Activated CD4-positive, alpha-beta T cell treated with anti-CD3 and anti-CD28 coated beads for 36 hours (primary cell): ENCODE results near the gene DAGLA. TPM values are rescaled to one million over a fixed set of nuclear protein-coding genes. Genes with fewer than 3 reads are reported as not detected.

ENCODE experiments used
- ATAC-seq: fragments of 200-7000 bp; cut with Tn5 transposase; one replicate; pipeline ENCODE4 v1.10.0; 2021; ENCODE audit warnings: mild to moderate bottlenecking, moderate library complexity
- CTCF ChIA-PET: fragments of 350-600 bp; sonication (Branson Sonifier 250); formaldehyde crosslinking; loops from one replicate; lab custom pipeline; 2021; ENCODE audit warnings: antibody characterized with exemption; lab: Charles Lee
- POLR2A ChIA-PET: fragments of 350-600 bp; sonication (Branson Sonifier 250); formaldehyde crosslinking; loops from one replicate; lab custom pipeline; 2021; ENCODE audit warnings: antibody characterized with exemption, inconsistent platforms; lab: Charles Lee
- DNase-seq: peaks from one replicate; pipeline ENCODE4 v3.0.0-alpha.2; 2020
- H3K27ac Mint-ChIP-seq: one replicate; pipeline ENCODE4 v1.8.0; 2021; ENCODE audit warnings: mixed read lengths
- H3K27me3 Mint-ChIP-seq: one replicate; pipeline ENCODE4 v1.8.0; 2021; ENCODE audit warnings: mixed read lengths
- H3K36me3 Mint-ChIP-seq: one replicate; pipeline ENCODE4 v1.8.0; 2021; ENCODE audit warnings: low read depth, mixed read lengths
- H3K4me1 Mint-ChIP-seq: one replicate; pipeline ENCODE4 v1.8.0; 2021; ENCODE audit warnings: mixed read lengths
- H3K4me3 Mint-ChIP-seq: one replicate; pipeline ENCODE4 v1.8.0; 2021; ENCODE audit warnings: mild to moderate bottlenecking, moderate library complexity, mixed read lengths
- H3K9me3 Mint-ChIP-seq: one replicate; pipeline ENCODE4 v1.8.0; 2021; ENCODE audit warnings: low read depth, mixed read lengths
- intact Hi-C, 2 experiments: fragments of 100-400 bp; cut with DNase I in 1 of 2; cut with micrococcal nuclease in 1 of 2; formaldehyde crosslinking; loops; one replicate each; pipeline versions ENCODE4 v1.14.2 to v1.15.1; 2022 to 2024; cut with DNase I, micrococcal nuclease
- total RNA-seq, 2 experiments: library from RNA; stranded (reverse); gene quantifications; one replicate each; pipeline ENCODE4 v1.2.3, GENCODE V29; 2021

Gene DAGLA
- total RNA-seq, 2 experiments from 2014 or later: 0.09 to 0.14 TPM

DNA sequence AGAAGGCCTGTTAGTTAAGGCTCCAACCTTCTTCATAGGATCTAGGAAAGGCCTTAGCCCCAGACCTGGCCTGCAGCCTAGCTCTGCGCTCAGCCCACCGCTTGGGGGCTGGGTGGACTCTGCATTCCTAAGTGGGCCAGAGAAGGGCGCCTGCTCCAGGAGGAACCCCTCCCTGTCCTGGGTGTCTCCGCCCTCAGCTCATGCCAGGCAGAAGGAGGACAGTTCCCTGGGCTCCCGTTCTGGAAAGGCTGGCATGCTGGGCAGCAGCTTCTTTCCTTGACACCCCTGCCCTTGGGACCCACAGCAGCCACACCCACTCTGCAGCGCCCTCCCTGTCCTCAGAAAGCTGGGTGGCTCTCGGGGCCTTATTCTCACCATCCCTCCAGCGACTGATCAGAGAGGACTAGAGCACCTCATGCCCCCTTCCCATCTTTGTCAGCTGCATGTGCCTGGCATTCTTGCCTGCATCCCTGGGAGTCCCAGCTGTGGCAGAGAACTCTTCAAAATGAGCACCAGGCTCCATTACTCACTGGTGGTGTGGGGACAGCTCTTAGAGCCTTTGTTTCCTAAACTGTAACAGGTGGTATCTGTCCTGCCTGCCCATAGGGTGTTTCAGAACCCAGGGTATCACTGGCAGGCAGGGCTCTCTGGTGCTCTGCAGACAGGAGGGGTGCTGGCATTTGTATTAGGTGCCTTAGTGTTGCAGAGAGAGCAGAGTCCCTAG lies 51.9 kb downstream of the DAGLA start:
- DNase-seq: no peak
- H3K9me3 Mint-ChIP-seq: no peaks in the 10 kb centered on the region
- no peak overlapping the region for H3K4me3 Mint-ChIP-seq
- ChIA-PET CTCF (interaction anchor here (0.7 to 2.2 kb wide), 5 partner anchors 14 to 254 kb away, joined by 4 to 24 read pairs (median 4); no protein-coding TSS in a partner anchor), POLR2A (interaction anchor here (0.7 to 1.1 kb wide), 2 partner anchors 9 to 94 kb away, joined by 3 read pairs; no protein-coding TSS in a partner anchor)
- ATAC-seq: no peak
- peaks cover 2% of the 10 kb centered on the region for H3K4me1 Mint-ChIP-seq
- no peaks in the 10 kb centered on the region for H3K27me3 Mint-ChIP-seq
- H3K36me3 Mint-ChIP-seq: no peaks in the 10 kb centered on the region
- intact Hi-C loops: loop anchor here in 1 of 2 experiments (5.0 kb wide), 1 partner anchor 35 kb away; no protein-coding TSS in a partner anchor
- H3K27ac Mint-ChIP-seq: no peak overlapping the region

DNA sequence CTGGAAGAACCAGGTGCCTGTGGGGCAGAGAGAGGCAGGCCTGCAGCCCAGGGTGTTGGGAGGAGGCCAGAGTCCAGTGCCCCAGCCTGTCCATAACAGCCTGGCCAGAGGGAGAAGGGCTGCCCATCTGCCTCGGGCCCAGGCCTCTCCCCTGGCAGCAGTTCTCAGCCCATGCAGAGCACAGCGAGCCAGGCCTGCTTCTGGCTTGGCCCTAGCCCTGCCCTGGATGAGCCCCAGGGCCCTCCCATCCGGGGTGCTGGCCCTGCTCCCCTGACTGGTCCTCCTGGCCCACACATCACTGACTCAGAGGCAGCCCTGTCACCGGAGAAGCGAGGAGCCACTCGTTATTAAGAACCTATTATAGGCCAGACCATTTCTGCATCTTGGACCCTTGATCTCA lies 52.5 kb downstream of the DAGLA start:
- peaks cover 2% of the 10 kb centered on the region for H3K4me1 Mint-ChIP-seq
- H3K36me3 Mint-ChIP-seq: no peaks in the 10 kb centered on the region
- no peaks in the 10 kb centered on the region for H3K9me3 Mint-ChIP-seq
- no peak overlapping the region for H3K4me3 Mint-ChIP-seq
- no peak overlapping the region for H3K27ac Mint-ChIP-seq
- intact Hi-C loops: loop anchor here (1.0 to 5.0 kb wide), 4 partner anchors 35 to 94 kb away; partner anchors contain the start of gene DAGLA (in 2 of the 2)
- CTCF ChIA-PET: interaction anchor here (0.7 to 2.3 kb wide), 26 partner anchors 9 to 1942 kb away, joined by 3 to 32 read pairs (median 4); partner anchors contain the start of gene FEN1
- H3K27me3 Mint-ChIP-seq: no peaks in the 10 kb centered on the region
- ATAC-seq: no peak
- no peak for DNase-seq
- POLR2A ChIA-PET: interaction anchor here (1.1 kb wide), 1 partner anchor 94 kb away, joined by 3 read pairs; no protein-coding TSS in a partner anchor

DNA sequence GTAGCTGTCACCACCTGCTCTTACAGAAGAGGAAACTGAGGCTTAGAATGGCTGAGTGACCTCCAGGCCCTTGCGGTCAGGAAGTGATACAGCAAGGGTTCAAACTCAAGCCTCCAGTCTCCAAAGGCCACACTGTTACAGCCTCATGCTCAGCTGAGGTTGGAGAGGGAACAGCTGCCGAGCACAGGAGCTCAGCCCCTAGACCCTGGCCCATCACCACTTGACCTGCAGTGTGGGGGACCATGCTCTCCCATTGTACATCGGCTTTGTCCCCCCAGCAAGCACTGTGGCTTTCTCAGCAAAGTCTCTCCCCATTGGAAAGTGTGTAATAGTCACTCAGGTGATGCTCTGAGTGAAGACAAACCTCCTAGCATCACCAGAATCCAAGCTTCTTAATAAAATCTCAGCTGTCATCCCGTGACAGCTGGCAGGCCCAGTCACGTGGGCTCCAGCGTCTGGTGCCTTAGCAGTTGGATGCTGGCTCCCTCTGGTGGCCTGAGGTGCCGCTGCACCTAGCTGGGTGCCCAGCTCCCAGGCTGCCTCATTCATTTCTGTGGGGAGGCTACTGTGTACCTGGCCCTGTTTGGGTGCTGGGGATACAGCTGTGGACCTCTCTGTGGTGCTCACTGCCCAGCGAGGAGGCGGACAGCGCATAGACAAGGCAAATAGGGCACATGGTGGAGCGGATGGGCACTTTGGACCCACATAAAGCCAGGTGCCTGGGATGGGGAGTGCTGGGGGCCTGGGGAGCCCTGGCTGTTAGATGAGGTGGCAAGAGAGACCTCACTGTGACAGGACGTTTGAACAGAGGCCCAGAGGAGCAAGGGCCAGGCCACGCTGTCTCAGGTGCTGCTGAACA lies 53.2 kb downstream of the DAGLA start:
- no peaks in the 10 kb centered on the region for H3K27me3 Mint-ChIP-seq
- DNase-seq (peak; percentile 92), ATAC-seq (peak; percentile 95)
- H3K27ac Mint-ChIP-seq: no peak overlapping the region
- peaks cover 2% of the 10 kb centered on the region for H3K4me1 Mint-ChIP-seq
- ChIA-PET POLR2A (interaction anchor here (1.1 kb wide), 1 partner anchor 95 kb away, joined by 3 read pairs; no protein-coding TSS in a partner anchor), CTCF (interaction anchor here (0.6 to 2.3 kb wide), 33 partner anchors 10 to 1943 kb away, joined by 3 to 32 read pairs (median 4); partner anchors contain the start of gene FEN1)
- H3K4me3 Mint-ChIP-seq: no peak overlapping the region
- intact Hi-C loops: loop anchor here (1.0 to 5.0 kb wide), 4 partner anchors 36 to 95 kb away; partner anchors contain the start of gene DAGLA (in 2 of the 2)
- H3K9me3 Mint-ChIP-seq: no peaks in the 10 kb centered on the region
- H3K36me3 Mint-ChIP-seq: no peaks in the 10 kb centered on the region

DNA sequence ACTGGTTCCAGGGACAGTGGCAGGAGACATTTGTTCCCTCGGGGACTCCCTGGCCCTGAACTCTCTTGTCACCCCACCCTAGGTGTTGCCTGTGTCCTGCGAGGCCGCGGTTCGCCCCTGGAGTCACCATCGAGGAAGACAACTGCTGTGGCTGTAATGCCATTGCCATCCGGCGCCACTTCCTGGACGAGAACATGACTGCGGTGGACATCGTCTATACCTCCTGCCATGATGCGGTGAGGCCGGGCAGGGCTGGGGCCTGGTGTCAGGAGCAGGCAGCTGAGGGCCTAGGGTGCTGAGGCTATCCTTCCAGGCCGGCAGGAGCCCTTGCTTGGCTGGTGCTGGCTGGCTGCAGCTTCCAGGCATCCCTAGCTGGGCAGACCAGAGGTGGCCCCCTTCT lies 54.6 kb downstream of the DAGLA start:
- CTCF ChIA-PET: interaction anchor here (1.7 to 2.3 kb wide), 4 partner anchors 11 to 56 kb away, joined by 4 to 32 read pairs (median 21); no protein-coding TSS in a partner anchor
- DNase-seq (no peak), ATAC-seq (no peak)
- H3K9me3 Mint-ChIP-seq: no peaks in the 10 kb centered on the region
- intact Hi-C loops: loop anchor here in 1 of 2 experiments (5.0 kb wide), 1 partner anchor 37 kb away; no protein-coding TSS in a partner anchor
- H3K4me3 Mint-ChIP-seq: no peak overlapping the region
- H3K27me3 Mint-ChIP-seq: no peaks in the 10 kb centered on the region
- H3K27ac Mint-ChIP-seq: no peak overlapping the region
- H3K4me1 Mint-ChIP-seq: peaks cover 2% of the 10 kb centered on the region
- POLR2A ChIA-PET: no interaction called here
- no peaks in the 10 kb centered on the region for H3K36me3 Mint-ChIP-seq

DNA sequence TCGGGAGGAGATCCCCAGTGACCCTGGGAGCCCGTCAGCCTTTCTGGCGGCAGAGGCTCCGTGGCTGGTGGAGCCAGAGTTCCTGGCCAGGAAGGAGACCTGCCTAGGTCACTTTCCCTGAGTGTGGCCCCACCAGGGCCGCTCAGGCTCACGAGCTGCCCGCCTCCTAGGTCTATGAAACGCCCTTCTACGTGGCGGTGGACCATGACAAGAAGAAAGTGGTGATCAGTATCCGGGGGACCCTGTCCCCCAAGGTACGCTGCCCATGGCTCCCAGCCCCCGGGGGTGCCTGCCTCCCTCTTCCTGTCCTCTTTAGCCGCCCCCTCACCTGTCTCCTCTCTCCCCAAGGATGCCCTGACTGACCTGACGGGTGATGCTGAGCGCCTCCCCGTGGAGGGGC lies 55.2 kb downstream of the DAGLA start:
- intact Hi-C loops: no loop called here
- no peak for ATAC-seq

DNA sequence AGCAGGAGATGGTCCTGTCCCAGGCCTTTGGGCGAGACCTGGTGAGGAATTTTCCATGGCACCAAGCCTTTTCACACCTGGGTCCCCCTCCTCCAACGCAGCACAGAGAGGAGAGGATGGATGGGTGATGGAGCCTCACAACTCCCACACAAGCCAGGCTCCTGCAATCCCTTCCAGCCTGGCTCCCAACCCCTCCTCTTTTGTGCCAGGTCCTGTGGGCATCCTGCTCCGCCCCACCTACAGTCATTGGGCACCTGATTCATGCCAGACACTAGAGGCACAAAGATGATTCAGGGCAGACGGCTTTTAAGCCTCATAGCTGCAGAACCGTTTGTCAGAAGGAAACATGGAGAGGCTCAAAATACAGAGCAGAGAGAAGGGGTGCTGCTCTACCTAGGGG lies 56.1 kb downstream of the DAGLA start:
- intact Hi-C loops: no loop called here
- Mint-ChIP-seq H3K36me3 (no peaks in the 10 kb centered on the region), H3K27ac (no peak overlapping the region), H3K4me1 (peaks cover 2% of the 10 kb centered on the region), H3K4me3 (no peak overlapping the region), H3K9me3 (no peaks in the 10 kb centered on the region), H3K27me3 (no peaks in the 10 kb centered on the region)
- DNase-seq: no peak
- ChIA-PET CTCF (no interaction called here), POLR2A (no interaction called here)
- no peak for ATAC-seq

More for the DNA sequence above, 55.2 kb downstream of the DAGLA start:
- Mint-ChIP-seq H3K4me1 (peaks cover 2% of the 10 kb centered on the region), H3K4me3 (no peak overlapping the region), H3K27me3 (no peaks in the 10 kb centered on the region), H3K9me3 (no peaks in the 10 kb centered on the region), H3K36me3 (no peaks in the 10 kb centered on the region), H3K27ac (no peak overlapping the region)
- CTCF ChIA-PET: no interaction called here
- POLR2A ChIA-PET: no interaction called here
- DNase-seq: no peak

DNA sequence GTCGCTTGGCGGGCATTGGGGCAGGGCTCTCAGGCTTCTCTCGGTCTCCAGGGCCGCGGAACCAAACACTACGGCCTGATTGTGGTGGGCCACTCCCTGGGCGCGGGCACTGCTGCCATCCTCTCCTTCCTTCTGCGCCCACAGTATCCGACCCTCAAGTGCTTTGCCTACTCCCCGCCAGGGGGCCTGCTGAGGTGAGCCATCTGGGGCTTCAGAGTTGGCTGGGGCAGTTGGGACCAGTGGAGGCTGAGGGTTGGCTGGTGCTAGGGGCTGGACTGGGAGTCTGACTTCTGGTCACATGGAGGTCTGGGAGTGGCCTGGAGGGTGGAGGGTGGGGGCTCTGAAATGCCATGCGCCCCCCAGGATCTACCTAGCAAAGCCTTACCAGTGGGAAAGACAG lies 56.9 kb downstream of the DAGLA start:
- intact Hi-C loops: no loop called here
- peaks cover 2% of the 10 kb centered on the region for H3K4me1 Mint-ChIP-seq
- POLR2A ChIA-PET: no interaction called here
- H3K36me3 Mint-ChIP-seq: no peaks in the 10 kb centered on the region
- DNase-seq (no peak), ATAC-seq (no peak)
- no peaks in the 10 kb centered on the region for H3K27me3 Mint-ChIP-seq
- H3K4me3 Mint-ChIP-seq: no peak overlapping the region
- CTCF ChIA-PET: interaction anchor here (0.7 kb wide), 1 partner anchor 38 kb away, joined by 3 read pairs; no protein-coding TSS in a partner anchor
- no peaks in the 10 kb centered on the region for H3K9me3 Mint-ChIP-seq
- no peak overlapping the region for H3K27ac Mint-ChIP-seq

DNA sequence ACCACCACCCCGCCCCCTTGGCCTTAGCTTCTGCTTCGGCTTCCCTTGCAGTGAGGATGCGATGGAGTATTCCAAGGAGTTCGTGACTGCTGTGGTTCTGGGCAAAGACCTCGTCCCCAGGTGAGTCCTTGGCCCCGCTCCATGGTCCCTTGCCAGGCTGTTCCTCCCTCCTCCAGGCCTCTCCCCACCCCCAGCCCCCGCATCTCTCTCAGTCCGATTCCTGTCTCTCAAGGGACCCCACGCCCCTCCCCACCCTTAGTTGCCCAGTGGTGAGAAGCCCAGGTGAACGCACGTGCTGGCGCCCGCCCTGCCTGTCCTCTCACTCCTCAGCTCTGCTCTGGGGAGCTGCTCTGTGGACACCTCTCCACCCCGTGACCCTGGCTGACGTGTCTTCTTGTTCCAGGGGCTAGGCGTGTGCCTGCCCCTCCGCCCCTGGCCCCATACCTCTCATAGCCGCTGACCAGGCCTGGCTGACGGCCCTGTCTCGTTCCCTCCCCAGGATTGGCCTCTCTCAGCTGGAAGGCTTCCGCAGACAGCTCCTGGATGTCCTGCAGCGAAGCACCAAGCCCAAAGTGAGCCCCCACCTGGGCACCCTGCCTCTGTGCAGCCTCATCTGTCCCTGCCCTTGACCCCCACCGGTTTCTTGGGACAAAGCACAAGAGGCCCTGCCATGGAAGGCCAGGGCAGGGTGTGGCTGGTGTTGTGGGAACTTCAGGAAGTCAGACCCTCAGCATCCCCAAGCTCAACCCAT lies 57.6 kb downstream of the DAGLA start:
- CTCF ChIA-PET: interaction anchor here (0.7 kb wide), 1 partner anchor 37 kb away, joined by 3 read pairs; no protein-coding TSS in a partner anchor
- Mint-ChIP-seq H3K4me3 (no peak overlapping the region), H3K4me1 (peaks cover 2% of the 10 kb centered on the region), H3K36me3 (no peaks in the 10 kb centered on the region), H3K9me3 (no peaks in the 10 kb centered on the region), H3K27ac (no peak overlapping the region), H3K27me3 (no peaks in the 10 kb centered on the region)
- intact Hi-C loops: no loop called here
- ATAC-seq (no peak), DNase-seq (no peak)
- POLR2A ChIA-PET: no interaction called here

DNA sequence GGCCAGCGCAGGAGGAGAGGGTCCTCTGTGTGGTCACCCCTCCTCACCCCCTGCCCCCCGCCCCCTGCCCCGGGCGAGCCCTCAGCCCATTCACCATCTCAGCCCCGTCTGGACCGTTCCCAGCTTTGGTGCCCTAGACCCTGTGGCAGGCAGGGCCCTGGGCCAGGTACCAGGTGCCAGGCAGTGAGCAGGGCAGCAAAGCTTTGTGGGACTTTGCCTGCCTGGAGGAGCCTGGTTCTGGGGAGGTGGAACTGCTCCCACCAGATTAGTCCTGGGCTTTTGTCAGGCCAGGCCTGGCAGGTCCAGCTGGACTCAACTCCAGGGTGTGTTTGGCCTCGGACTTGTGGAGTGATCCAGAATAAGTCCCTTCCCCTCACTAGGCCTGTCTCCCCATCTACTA lies 58.6 kb downstream of the DAGLA start:
- DNase-seq (no peak), ATAC-seq (no peak)
- H3K27me3 Mint-ChIP-seq: no peaks in the 10 kb centered on the region
- intact Hi-C loops: no loop called here
- H3K4me3 Mint-ChIP-seq: no peak overlapping the region
- ChIA-PET POLR2A (no interaction called here), CTCF (interaction anchor here (1.0 kb wide), 1 partner anchor 30 kb away, joined by 4 read pairs; no protein-coding TSS in a partner anchor)
- H3K9me3 Mint-ChIP-seq: no peaks in the 10 kb centered on the region
- no peak overlapping the region for H3K27ac Mint-ChIP-seq
- H3K4me1 Mint-ChIP-seq: no peaks in the 10 kb centered on the region
- no peaks in the 10 kb centered on the region for H3K36me3 Mint-ChIP-seq

DNA sequence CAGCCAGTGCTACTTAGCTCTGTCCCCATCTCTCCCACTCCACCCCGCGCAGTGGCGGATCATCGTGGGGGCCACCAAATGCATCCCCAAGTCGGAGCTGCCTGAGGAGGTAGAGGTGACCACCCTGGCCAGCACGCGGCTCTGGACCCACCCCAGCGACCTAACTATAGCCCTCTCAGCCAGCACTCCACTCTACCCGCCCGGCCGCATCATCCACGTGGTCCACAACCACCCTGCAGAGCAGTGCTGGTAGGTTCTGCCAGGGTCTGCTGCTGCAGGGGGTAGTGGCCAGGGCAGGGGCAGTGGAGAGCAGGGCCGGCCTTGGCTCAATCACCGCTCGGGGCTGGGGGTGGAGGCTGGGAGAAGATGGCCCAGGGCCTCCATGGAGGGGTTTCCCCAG lies 59.2 kb downstream of the DAGLA start:
- Mint-ChIP-seq H3K4me3 (no peak overlapping the region), H3K4me1 (no peaks in the 10 kb centered on the region), H3K36me3 (no peaks in the 10 kb centered on the region), H3K27me3 (no peaks in the 10 kb centered on the region), H3K9me3 (no peaks in the 10 kb centered on the region), H3K27ac (no peak overlapping the region)
- no peak for ATAC-seq
- no peak for DNase-seq
- POLR2A ChIA-PET: no interaction called here
- intact Hi-C loops: no loop called here
- CTCF ChIA-PET: interaction anchor here (1.0 kb wide), 1 partner anchor 31 kb away, joined by 4 read pairs; no protein-coding TSS in a partner anchor
